Fibroblast of lung (primary cell): ENCODE data around the gene EMID1. TPM values are rescaled to one million over a fixed set of nuclear protein-coding genes. Genes with fewer than 3 reads are reported as not detected.

Source experiments
- DNase-seq, 2 donors: peaks; one replicate each; pipeline versions ENCODE4 v3.0.0 to v3.0.0-alpha.2; 2010; ENCODE audit warnings: low read depth in 2 of 2
- H2AFZ ChIP-seq: 2 replicates; pipeline ENCODE4 v1.5.1; 2012; ENCODE audit warnings: low read length, control low read depth, inconsistent platforms
- H3K27ac ChIP-seq: 2 replicates; pipeline ENCODE4 v1.5.1; 2011; ENCODE audit warnings: low read length, control low read depth; ENCODE audit not compliant: insufficient read depth
- H3K27me3 ChIP-seq: 2 replicates; pipeline ENCODE4 v1.5.1; 2011; ENCODE audit warnings: mild to moderate bottlenecking, low read length; ENCODE audit not compliant: control insufficient read depth, insufficient read depth
- H3K36me3 ChIP-seq: 2 replicates; pipeline ENCODE4 v1.5.1; 2011; ENCODE audit warnings: low read length; ENCODE audit not compliant: control insufficient read depth, insufficient read depth
- H3K4me1 ChIP-seq: 2 replicates; pipeline ENCODE4 v1.5.1; 2011; ENCODE audit warnings: low read length; ENCODE audit not compliant: control insufficient read depth, insufficient read depth; ENCODE audit errors: extremely low read depth
- H3K4me2 ChIP-seq: 2 replicates; pipeline ENCODE4 v1.5.1; 2011; ENCODE audit warnings: low read length, control low read depth; ENCODE audit not compliant: insufficient read depth; ENCODE audit errors: extremely low read depth
- H3K4me3 ChIP-seq, 4 experiments: fragments of 200-600 bp in 1 of 4; sonication (generic) in 1 of 4; replicated peaks in 1 of 4; 2 replicates each; pipeline ENCODE4 v1.5.1; 2011 to 2016; ENCODE audit warnings: low read length in 4 of 4, low read depth in 3 of 4, mild to moderate bottlenecking in 3 of 4, control low read depth in 2 of 4, inconsistent platforms in 1 of 4, mixed read lengths in 1 of 4; ENCODE audit not compliant: insufficient read depth in 1 of 4; ENCODE audit errors: control extremely low read depth in 1 of 4
- H3K79me2 ChIP-seq: 2 replicates; pipeline ENCODE4 v1.5.1; 2012; ENCODE audit warnings: mild to moderate bottlenecking, low read length, inconsistent platforms; ENCODE audit not compliant: control insufficient read depth, insufficient read depth
- H3K9ac ChIP-seq: 2 replicates; pipeline ENCODE4 v1.5.1; 2011; ENCODE audit warnings: mild to moderate bottlenecking, low read length, control low read depth; ENCODE audit not compliant: insufficient read depth
- H3K9me3 ChIP-seq: 2 replicates; pipeline ENCODE4 v1.5.1; 2012; ENCODE audit warnings: low read depth, low read length; ENCODE audit not compliant: control insufficient read depth, insufficient read depth
- H4K20me1 ChIP-seq: 2 replicates; pipeline ENCODE4 v1.5.1; 2011; ENCODE audit warnings: low read length; ENCODE audit not compliant: control insufficient read depth, insufficient read depth; ENCODE audit errors: extremely low read depth
- EZH2 ChIP-seq: IDR thresholded peaks from 2 replicates; pipeline ENCODE4 v1.5.1; 2012; ENCODE audit warnings: low read length, control low read depth, mild to moderate bottlenecking; ENCODE audit errors: missing control alignments
- polyA plus RNA-seq, 2 donors: library from polyadenylated mRNA; depleted of rRNA in 1 of 2; stranded (reverse) in 1 of 2; unstranded in 1 of 2; fragments of >200 nt; gene quantifications; 2 replicates each; pipeline ENCODE4 v1.2.1, GENCODE V29; 2011 to 2012; ENCODE audit warnings: missing spikeins in 1 of 2
- total RNA-seq: library from RNA; depleted of rRNA; stranded (reverse); fragments of >200 nt; gene quantifications from 2 replicates; pipeline ENCODE4 v1.2.1, GENCODE V29; 2014
- TF ChIP-seq, protein P1 (sequence below), 2 donors: IDR thresholded peaks in 1 of 2; conservative IDR thresholded peaks in 1 of 2; 1 replicate in 1 of 2; 2 replicates in 1 of 2; pipeline ENCODE4 v1.5.1; 2011 to 2012; ENCODE audit warnings: low read length in 2 of 2, control low read depth in 1 of 2, inconsistent platforms in 1 of 2, low read depth in 1 of 2, mild to moderate bottlenecking in 1 of 2

Gene EMID1
- total and polyA plus RNA-seq, 2 donors (not counting 1 experiment from before 2014, with no cell fraction given), result 0.50 TPM; not detected in 1

DNA sequence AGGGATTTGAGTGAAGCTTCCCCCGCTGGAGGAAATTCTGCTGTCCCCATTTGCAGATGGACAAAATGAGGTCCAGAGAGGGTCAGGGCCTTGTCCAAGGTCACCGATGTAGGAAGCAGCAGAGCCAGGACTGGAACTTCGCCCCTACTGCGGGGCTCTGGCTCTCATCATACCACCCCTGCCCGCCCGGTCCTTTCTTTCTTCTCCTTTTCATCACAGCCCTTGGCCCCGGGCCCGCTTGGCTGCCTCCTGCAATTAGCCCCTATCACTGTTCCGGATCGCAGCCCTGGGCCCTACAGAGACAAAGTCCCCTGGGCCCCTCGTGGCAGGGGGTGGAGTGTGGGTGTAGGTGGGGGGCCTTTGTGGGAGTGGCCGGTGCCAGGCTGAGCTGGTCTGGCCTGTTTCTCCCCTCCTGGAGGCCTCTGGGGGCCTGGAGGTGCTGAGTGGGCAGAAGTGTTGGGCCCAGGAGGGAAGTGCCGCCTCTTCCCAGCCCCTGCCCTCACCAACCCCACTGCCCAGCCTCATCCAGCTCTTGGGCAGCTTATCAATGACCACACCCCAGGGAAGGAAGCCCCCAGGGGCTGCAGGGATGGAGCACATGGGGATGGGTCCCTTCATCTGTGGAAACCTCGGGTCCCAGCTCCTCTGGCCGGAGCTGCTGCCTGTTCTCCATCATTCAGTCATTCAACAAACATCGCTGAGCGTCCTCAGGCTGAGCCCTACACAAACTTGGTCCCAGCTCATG lies 3.4 kb downstream of the EMID1 start:
- H3K4me1 ChIP-seq, result no peaks in the 10 kb centered on the region
- H3K79me2 ChIP-seq, result no peaks in the 10 kb centered on the region
- TF ChIP-seq EZH2, result no peak
- TF ChIP-seq, protein P1, sequence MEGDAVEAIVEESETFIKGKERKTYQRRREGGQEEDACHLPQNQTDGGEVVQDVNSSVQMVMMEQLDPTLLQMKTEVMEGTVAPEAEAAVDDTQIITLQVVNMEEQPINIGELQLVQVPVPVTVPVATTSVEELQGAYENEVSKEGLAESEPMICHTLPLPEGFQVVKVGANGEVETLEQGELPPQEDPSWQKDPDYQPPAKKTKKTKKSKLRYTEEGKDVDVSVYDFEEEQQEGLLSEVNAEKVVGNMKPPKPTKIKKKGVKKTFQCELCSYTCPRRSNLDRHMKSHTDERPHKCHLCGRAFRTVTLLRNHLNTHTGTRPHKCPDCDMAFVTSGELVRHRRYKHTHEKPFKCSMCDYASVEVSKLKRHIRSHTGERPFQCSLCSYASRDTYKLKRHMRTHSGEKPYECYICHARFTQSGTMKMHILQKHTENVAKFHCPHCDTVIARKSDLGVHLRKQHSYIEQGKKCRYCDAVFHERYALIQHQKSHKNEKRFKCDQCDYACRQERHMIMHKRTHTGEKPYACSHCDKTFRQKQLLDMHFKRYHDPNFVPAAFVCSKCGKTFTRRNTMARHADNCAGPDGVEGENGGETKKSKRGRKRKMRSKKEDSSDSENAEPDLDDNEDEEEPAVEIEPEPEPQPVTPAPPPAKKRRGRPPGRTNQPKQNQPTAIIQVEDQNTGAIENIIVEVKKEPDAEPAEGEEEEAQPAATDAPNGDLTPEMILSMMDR (conservative IDR thresholded peaks at IDR 0.05 in 1 of 2, IDR thresholded peaks at IDR 0.05 in 1 of 2; ENCODE audit: low read depth in 1 of 2, low read length in 2 of 2), result no peak
- H3K27me3 ChIP-seq, result peaks cover 33% of the 10 kb centered on the region
- H3K4me3 ChIP-seq, result no peak overlapping the region
- H3K9ac ChIP-seq, result no peak overlapping the region
- no peak for DNase-seq
- H4K20me1 ChIP-seq, result no peaks in the 10 kb centered on the region
- no peak overlapping the region for H3K27ac ChIP-seq
- no peak overlapping the region for H3K4me2 ChIP-seq
- no peak overlapping the region for H2AFZ ChIP-seq
- no peaks in the 10 kb centered on the region for H3K36me3 ChIP-seq
- H3K9me3 ChIP-seq, result no peaks in the 10 kb centered on the region

DNA sequence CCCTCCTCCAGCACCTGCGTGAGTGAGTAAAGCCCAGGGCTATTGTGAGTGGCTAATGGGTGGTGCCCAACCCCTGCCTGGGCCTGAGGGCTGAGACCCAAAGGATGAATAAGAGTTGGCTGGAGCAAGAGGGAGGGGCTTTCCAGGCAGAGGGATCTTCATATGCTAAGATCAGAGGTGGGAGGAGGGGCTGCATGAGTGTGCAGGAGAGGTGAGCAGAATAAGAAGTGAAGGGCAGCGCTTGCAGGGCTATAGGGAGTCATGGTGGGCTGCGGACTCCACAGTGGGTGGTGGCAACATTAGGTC lies 3.9 kb downstream of the EMID1 start:
- Histone ChIP-seq H3K36me3 (no peaks in the 10 kb centered on the region), H3K27me3 (peaks cover 33% of the 10 kb centered on the region), H3K79me2 (no peaks in the 10 kb centered on the region), H3K27ac (no peak overlapping the region), H2AFZ (no peak overlapping the region), H4K20me1 (no peaks in the 10 kb centered on the region), H3K9ac (no peak overlapping the region), H3K4me2 (no peak overlapping the region), H3K9me3 (no peaks in the 10 kb centered on the region), H3K4me3 (no peak overlapping the region), H3K4me1 (no peaks in the 10 kb centered on the region)
- DNase-seq, result no peak
- TF ChIP-seq, protein P1 (conservative IDR thresholded peaks at IDR 0.05 in 1 of 2, IDR thresholded peaks at IDR 0.05 in 1 of 2; ENCODE audit: low read depth in 1 of 2, low read length in 2 of 2), result no peak
- no peak for TF ChIP-seq EZH2

DNA sequence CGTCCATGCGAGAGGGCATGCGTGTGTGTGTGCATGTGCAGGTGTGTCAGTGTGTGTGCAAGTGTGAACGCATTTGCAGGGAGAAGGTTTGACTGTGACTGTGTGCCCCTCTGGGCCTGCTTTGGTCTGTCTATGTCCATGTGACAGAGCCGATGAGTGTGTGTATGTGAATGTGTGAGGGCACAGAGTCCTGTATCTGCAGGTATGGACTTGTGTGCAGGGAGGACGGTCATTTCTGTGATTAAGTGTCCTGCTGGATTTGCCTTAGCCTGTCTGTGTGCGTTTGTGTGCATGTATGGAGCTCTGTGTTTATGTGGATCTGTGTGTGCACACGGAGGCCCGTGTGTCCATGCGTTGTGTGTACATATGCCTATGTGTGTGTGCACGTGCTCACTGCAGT lies 5.4 kb downstream of the EMID1 start:
- no peak overlapping the region for H3K4me3 ChIP-seq
- H3K9ac ChIP-seq, result no peak overlapping the region
- TF ChIP-seq, protein P1 (conservative IDR thresholded peaks at IDR 0.05 in 1 of 2, IDR thresholded peaks at IDR 0.05 in 1 of 2; ENCODE audit: low read depth in 1 of 2, low read length in 2 of 2), result no peak
- no peak for TF ChIP-seq EZH2
- no peak for DNase-seq
- peaks cover 23% of the 10 kb centered on the region for H3K27me3 ChIP-seq
- H3K79me2 ChIP-seq, result no peaks in the 10 kb centered on the region
- no peak overlapping the region for H3K4me2 ChIP-seq
- H3K9me3 ChIP-seq, result no peaks in the 10 kb centered on the region
- no peak overlapping the region for H3K27ac ChIP-seq
- no peaks in the 10 kb centered on the region for H3K36me3 ChIP-seq
- no peaks in the 10 kb centered on the region for H3K4me1 ChIP-seq
- H4K20me1 ChIP-seq, result no peaks in the 10 kb centered on the region
- H2AFZ ChIP-seq, result no peak overlapping the region
